GM10266 (cell line): ENCODE measurements around the gene CCL19.

Experiments used
- DNase-seq: peaks from one replicate; pipeline ENCODE4 v3.0.0; 2012; ENCODE audit errors: extremely low spot score
- TF ChIP-seq, protein P1 (sequence below): IDR thresholded peaks from 2 replicates; pipeline ENCODE4 v1.5.1; 2012; ENCODE audit warnings: mild to moderate bottlenecking, low read depth; ENCODE audit not compliant: control insufficient read depth, insufficient read depth; ENCODE audit errors: missing control alignments

Gene CCL19

DNA sequence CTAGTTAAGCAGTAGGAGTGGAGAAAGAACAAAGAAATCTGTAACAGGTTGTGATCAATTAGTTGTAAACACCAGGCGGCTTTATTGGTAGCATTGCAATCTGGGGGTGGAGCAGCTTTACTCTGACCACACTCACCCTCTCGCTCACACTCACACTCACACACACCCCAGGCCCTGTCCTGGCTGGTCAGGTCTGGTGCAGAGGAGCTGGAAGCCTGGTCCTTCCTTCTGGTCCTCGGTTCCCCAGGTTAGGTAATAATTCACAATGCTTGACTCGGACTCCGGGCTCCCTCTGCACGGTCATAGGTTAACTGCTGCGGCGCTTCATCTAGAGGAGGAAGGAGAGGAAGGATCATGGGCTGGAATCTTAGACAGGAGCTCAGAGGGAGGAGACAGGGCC, 1.6 kb downstream of the CCL19 start:
- no peak for DNase-seq

DNA sequence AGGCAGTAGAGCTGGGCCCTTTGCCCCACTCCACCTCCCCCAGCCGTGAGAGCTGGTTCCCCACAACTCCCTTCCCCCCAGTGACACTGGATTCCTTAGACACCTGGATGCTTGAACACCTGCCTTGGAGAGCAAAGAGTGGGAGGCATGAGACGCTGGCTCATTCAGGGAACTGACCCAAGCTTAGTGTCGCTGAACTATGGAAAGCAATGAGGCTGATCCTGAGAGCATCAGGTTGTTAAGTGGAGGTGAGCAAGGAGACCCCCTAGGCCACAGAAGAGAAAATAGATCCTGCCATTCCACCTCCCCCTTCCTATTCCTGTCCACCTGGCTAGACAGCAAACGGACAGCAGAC, 2.0 kb downstream of the CCL19 start:
- no peak for DNase-seq

More for the DNA sequence above, 1.6 kb downstream of the CCL19 start:
- TF ChIP-seq, protein P1, sequence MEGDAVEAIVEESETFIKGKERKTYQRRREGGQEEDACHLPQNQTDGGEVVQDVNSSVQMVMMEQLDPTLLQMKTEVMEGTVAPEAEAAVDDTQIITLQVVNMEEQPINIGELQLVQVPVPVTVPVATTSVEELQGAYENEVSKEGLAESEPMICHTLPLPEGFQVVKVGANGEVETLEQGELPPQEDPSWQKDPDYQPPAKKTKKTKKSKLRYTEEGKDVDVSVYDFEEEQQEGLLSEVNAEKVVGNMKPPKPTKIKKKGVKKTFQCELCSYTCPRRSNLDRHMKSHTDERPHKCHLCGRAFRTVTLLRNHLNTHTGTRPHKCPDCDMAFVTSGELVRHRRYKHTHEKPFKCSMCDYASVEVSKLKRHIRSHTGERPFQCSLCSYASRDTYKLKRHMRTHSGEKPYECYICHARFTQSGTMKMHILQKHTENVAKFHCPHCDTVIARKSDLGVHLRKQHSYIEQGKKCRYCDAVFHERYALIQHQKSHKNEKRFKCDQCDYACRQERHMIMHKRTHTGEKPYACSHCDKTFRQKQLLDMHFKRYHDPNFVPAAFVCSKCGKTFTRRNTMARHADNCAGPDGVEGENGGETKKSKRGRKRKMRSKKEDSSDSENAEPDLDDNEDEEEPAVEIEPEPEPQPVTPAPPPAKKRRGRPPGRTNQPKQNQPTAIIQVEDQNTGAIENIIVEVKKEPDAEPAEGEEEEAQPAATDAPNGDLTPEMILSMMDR: no peak

DNA sequence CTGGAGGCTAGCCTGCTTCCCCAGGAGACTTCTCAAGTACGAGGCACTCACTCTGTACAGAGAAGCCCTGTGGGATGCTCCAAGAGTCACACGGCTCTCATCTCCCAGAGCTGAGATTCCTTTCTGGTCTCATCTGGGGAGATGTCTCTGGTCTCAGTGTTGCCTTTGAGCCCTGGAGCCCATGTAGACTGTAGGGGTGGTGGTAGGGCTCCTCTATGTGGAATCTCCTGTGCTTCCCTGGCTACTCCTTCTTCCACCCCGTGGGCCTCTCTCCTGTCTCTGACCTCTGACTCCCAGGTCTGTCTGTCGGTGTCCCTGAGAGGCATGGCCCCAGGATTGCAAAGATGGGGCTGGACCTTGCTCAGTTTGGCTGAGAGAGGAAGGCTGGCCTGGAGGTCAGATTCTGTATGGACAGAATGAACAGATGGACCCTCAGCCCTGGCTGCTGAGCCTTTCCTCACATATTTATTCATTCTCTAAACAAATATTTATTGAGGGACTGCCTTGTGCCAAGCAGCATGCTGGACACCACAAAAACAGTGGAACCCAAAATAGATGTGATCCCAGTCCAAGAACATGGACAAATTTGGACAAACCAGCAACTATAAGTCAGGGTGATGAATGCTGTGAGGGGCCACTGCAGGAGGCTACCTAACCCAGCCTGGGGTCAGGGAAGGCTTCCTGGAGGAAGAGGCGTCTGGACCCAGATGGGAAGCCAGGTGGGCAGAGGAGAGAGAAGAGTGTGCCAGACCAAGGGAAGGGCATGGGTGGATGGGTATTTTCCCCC, 2.6 kb downstream of the CCL19 start:
- no peak for DNase-seq

More for the DNA sequence above, 2.0 kb downstream of the CCL19 start:
- TF ChIP-seq, protein P1: no peak

DNA sequence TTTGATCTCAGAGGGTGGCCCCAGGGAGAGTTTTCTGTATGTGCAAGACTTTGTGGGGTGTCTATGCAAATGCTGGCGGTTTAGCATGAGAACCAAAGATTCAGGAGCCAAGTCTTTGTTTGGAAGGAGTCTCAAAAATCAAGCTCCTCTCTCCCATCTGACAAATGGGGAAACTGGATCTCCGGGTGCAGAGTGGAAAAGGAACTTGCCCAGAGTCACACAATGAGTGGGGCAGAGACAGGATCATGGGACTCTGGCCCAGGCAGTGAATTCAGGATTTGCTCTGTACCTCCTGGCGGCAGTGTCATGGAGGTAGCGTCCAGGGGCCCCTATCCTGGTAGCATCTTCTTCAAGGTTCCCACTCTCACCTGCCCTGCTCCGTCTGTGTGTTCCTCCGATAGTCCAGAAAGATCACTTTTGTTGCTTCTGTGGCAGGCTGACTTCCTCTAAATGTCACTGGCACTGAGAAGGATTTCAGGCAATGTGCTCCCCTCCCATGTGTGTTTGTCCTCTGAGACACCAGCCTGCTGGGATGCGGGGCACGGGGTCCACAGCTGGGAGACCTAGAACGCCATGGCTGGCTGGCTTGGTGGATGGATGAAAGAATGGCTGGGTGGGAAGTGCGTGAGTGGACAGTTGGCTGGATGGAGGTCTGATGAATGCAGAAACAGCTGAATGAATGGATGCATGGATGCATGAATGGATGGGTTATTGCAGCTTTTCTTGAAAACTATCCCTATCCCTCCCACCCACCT, 3.6 kb downstream of the CCL19 start:
- TF ChIP-seq, protein P1: no peak
- no peak for DNase-seq

More for the DNA sequence above, 2.6 kb downstream of the CCL19 start:
- TF ChIP-seq, protein P1: no peak

DNA sequence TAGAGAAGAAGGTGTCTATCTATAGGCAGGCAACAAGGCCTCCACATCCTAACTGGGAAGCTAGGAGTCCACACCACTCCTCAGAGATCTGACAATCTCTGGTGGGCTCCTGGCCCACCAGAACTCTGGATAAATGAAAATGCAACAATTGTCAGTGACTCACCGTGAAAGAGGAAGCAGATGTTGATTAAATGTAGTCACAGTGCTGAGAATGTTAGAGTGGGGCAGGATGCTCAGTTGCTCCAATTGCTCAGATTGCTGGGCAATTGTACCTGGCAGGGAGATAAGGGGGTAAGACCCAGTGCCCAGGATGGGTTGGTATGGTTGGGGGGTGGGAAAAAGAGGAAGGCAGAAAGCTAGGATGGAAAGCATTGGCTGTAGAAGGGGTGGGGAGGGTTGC, 4.3 kb downstream of the CCL19 start:
- no peak for DNase-seq

DNA sequence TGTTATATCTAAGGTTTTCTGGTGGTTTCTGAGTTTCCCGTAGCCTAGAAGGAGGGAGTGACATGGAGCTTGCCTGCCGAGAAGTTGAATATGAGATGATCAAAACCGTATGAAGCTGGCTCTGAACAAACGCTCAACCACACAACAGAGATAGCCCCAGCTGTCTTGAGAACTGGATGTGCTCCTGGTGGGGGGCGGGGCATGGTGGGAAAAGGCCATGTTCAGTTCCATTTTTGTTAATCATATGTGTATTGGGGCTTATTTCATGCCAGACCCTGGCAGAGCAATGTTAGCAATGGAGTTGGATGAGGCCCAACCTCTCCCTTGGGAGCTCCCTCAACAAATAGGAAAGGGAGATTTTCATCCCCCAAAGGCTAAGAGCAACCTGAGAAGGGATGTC, 4.8 kb downstream of the CCL19 start:
- TF ChIP-seq, protein P1: no peak
- DNase-seq: no peak

More for the DNA sequence above, 4.3 kb downstream of the CCL19 start:
- TF ChIP-seq, protein P1: no peak

DNA sequence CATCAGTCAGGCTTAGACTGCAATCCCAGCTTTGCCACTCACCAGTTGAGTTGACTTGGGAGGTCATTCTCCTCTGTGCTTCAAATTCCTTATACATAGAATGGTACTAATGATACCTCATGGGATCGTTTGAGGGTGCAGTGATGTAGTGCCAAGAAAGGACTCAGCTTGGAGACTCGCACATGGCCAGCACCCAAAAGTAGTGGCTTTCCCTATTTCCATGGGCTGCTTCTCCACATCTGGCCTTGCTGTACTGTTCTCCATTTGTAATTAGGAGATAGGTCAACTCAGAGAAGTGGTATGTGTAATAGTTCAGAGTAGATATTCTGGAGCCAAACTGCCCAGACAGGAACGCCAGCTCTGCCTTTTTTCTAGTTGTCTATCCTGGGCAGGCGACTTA, 5.5 kb downstream of the CCL19 start:
- TF ChIP-seq, protein P1: no peak
- DNase-seq: no peak
